ENCODE results near the gene ABCE1.

ABCE1 gene

GRCh38 chr4:145155268-145155870, 57.3 kb downstream of the ABCE1 start:
- no peak for TF ChIP-seq CTCF (IDR thresholded peaks at IDR 0.05; ENCODE audit: low read depth, low read length)
- H3K4me3 ChIP-seq (ENCODE audit: low read depth, low read length) = no peak overlapping the region

- TF ChIP-seq CTCF (IDR thresholded peaks at IDR 0.05; ENCODE audit: low read depth, low read length) = no peak
- no peak overlapping the region for H3K4me3 ChIP-seq (ENCODE audit: low read depth, low read length)
These were observed 58.9 kb downstream of the ABCE1 start for GRCh38 chr4:145156986-145157385.

GRCh38 chr4:145161549-145161948, 63.4 kb downstream of the ABCE1 start:
- H3K4me3 ChIP-seq (ENCODE audit: low read depth, low read length) = no peak overlapping the region
- no peak for TF ChIP-seq CTCF (IDR thresholded peaks at IDR 0.05; ENCODE audit: low read depth, low read length)

GRCh38 chr4:145167887-145168286, 69.8 kb downstream of the ABCE1 start:
- TF ChIP-seq CTCF (IDR thresholded peaks at IDR 0.05; ENCODE audit: low read depth, low read length) = no peak
- no peak overlapping the region for H3K4me3 ChIP-seq (ENCODE audit: low read depth, low read length)

- no peak for TF ChIP-seq CTCF (IDR thresholded peaks at IDR 0.05; ENCODE audit: low read depth, low read length)
- H3K4me3 ChIP-seq (ENCODE audit: low read depth, low read length) = no peak overlapping the region
These were observed 70.6 kb downstream of the ABCE1 start for GRCh38 chr4:145168581-145169187.

- no peak overlapping the region for H3K4me3 ChIP-seq (ENCODE audit: low read depth, low read length)
- TF ChIP-seq CTCF (IDR thresholded peaks at IDR 0.05; ENCODE audit: low read depth, low read length) = no peak
These were observed 72.1 kb downstream of the ABCE1 start for GRCh38 chr4:145170223-145170622.

GRCh38 chr4:145171911-145172310, 73.8 kb downstream of the ABCE1 start:
- TF ChIP-seq CTCF (IDR thresholded peaks at IDR 0.05; ENCODE audit: low read depth, low read length) = no peak

More at GRCh38 chr4:145171911-145172310, 73.8 kb downstream of the ABCE1 start:
- no peak overlapping the region for H3K4me3 ChIP-seq (ENCODE audit: low read depth, low read length)

Data from WI38 (cell line).